Psoas muscle (tissue), 8 donors: ENCODE measurements around the gene MRPL3. TPM values are rescaled to one million over a fixed set of nuclear protein-coding genes. Genes with fewer than 3 reads are reported as not detected.

Experiments
- ATAC-seq, 4 donors: fragments of 200-7000 bp; cut with Tn5 transposase; one replicate each; pipeline ENCODE4 v1.9.1; 2020; ENCODE audit warnings: moderate library complexity in 3 of 4, mild to moderate bottlenecking in 2 of 4
- DNase-seq, 2 donors: peaks; one replicate each; pipeline ENCODE4 v3.0.0-alpha.2; 2020
- H3K27ac ChIP-seq: fragments of 200-600 bp; one replicate; pipeline ENCODE4 v1.8.0; 2022
- H3K27me3 ChIP-seq, 3 donors: fragments of 200-600 bp in 1 of 3; one replicate each; pipeline versions ENCODE4 v1.6.1 to v1.8.0; 2013 to 2022; ENCODE audit warnings: low read length in 2 of 3, mild to moderate bottlenecking in 2 of 3, moderate library complexity in 1 of 3; ENCODE audit not compliant: insufficient read depth in 3 of 3
- H3K36me3 ChIP-seq, 2 donors: fragments of 200-600 bp in 1 of 2; one replicate each; pipeline versions ENCODE4 v1.6.1 to v1.8.0; 2013 to 2022; ENCODE audit warnings: low read depth in 1 of 2, mild to moderate bottlenecking in 1 of 2, moderate library complexity in 1 of 2; ENCODE audit not compliant: insufficient read depth in 1 of 2
- H3K4me1 ChIP-seq: fragments of 200-600 bp; one replicate; pipeline ENCODE4 v1.8.0; 2022
- H3K4me3 ChIP-seq: fragments of 200-600 bp; one replicate; pipeline ENCODE4 v1.8.0; 2022; ENCODE audit warnings: mild to moderate bottlenecking
- H3K9me3 ChIP-seq: fragments of 200-600 bp; one replicate; pipeline ENCODE4 v1.8.0; 2022
- WGBS, 3 donors: extraction: QIAGEN DNeasy Blood & Tissue Kit; methylation state at CpG; one replicate each; pipeline versions ENCODE4 v1.1.6 to v1.1.7; 2013; 5-methylcytosine and 5-hydroxymethylcytosine counted together
- intact Hi-C, 2 donors: fragments of 100-400 bp; cut with DNase I; formaldehyde crosslinking; loops; one replicate each; pipeline versions ENCODE4 v1.11.0 to v1.14.2; 2022
- polyA plus RNA-seq, 3 donors: library from polyadenylated mRNA; stranded (reverse); fragments of 200-250 nt; gene quantifications; one replicate each; pipeline ENCODE4 v1.2.3, GENCODE V29; 2013
- total RNA-seq, 4 donors: library from RNA; stranded (reverse); fragmentation: NEBNext Ultra II Directional in 2 of 4; extraction: Animal tissue kit (Norgen Biotek cat#: 25700) in 2 of 4; gene quantifications; one replicate each; pipeline versions ENCODE4 v1.2.1 to v1.2.4, GENCODE V29; 2021 to 2023
- TF ChIP-seq, protein P1 (sequence below): fragments of 200-600 bp; IDR thresholded peaks from one replicate; pipeline ENCODE4 v1.8.0; 2022; ENCODE audit warnings: antibody characterized with exemption
- donor health status: healthy with polysubstance abuse.
- donor health status: DM: no; HTN: no; CAD: no; lungs with moderate emphysema.
- donor health status: Bipolar disorder and iron deficiency.
- donor health status: healthy.
- donor health status: DM: yes; HTN: yes; CAD: no.
- donor health status: DM: no; HTN: no; CAD: no.
- donor health status: DM: no; HTN: no; CAD: no.
- donor health status: DM: yes; HTN: yes; CAD: no.

Gene MRPL3
- total and polyA plus RNA-seq, 7 donors: 53.0 to 156 (median 85.5) TPM

DNA sequence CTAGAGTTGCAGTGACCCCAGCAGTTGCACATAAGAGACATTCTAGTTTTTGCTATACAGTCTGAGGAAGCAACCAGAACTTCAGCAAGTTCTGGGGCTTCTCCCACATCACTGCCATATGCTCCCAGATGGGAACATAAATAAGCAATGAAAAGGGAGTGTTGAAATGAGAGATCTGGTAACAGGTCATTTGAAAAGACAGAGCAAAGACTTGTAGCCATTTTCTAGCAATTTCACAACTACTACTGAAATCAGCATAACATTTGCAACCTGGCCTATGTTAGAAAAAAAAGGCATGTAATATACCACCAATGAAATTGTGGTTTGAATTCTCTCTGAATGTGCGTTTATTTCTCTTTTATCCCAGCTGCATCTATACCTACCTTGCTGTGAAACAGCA is 63.7 kb downstream of the MRPL3 start:
- DNase-seq: no peak
- no peak for ATAC-seq
- Histone ChIP-seq H3K9me3 (no peaks in the 10 kb centered on the region), H3K4me3 (no peak overlapping the region), H3K27me3 (no peaks in the 10 kb centered on the region), H3K27ac (no peak overlapping the region), H3K36me3 (no peaks in the 10 kb centered on the region), H3K4me1 (no peaks in the 10 kb centered on the region)
- TF ChIP-seq, protein P1, sequence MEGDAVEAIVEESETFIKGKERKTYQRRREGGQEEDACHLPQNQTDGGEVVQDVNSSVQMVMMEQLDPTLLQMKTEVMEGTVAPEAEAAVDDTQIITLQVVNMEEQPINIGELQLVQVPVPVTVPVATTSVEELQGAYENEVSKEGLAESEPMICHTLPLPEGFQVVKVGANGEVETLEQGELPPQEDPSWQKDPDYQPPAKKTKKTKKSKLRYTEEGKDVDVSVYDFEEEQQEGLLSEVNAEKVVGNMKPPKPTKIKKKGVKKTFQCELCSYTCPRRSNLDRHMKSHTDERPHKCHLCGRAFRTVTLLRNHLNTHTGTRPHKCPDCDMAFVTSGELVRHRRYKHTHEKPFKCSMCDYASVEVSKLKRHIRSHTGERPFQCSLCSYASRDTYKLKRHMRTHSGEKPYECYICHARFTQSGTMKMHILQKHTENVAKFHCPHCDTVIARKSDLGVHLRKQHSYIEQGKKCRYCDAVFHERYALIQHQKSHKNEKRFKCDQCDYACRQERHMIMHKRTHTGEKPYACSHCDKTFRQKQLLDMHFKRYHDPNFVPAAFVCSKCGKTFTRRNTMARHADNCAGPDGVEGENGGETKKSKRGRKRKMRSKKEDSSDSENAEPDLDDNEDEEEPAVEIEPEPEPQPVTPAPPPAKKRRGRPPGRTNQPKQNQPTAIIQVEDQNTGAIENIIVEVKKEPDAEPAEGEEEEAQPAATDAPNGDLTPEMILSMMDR: no peak
- 76 to 84% (median 82%) methylated on average over 1 of the region's 1 CpG for WGBS, 3 donors
- intact Hi-C loops: no loop called here

DNA sequence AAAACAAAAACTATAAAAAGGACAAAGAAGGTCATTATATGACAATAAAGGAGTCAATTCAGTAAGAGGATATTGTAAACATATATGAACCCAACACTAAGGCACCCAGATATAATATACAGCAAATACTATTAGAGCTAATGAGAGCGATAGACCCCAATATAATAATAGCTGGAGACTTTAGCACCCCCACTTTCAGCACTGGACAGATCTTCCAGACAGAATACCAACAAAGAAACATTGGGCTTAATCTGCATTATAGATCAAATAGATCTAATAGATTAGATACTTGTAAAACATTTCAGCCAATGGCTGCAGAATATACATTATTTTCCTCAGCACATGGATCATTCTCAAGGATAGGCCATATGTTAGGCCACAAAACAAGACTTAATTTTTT is 67.8 kb downstream of the MRPL3 start:
- no peak for ATAC-seq
- no peak overlapping the region for H3K4me3 ChIP-seq
- H3K27me3 ChIP-seq: no peaks in the 10 kb centered on the region
- H3K9me3 ChIP-seq: no peaks in the 10 kb centered on the region
- no peak for DNase-seq
- H3K36me3 ChIP-seq: no peaks in the 10 kb centered on the region
- intact Hi-C loops: loop anchor here in 1 of 2 donors (1.0 kb wide), 1 partner anchor 15 kb away; no protein-coding TSS in a partner anchor
- no peaks in the 10 kb centered on the region for H3K4me1 ChIP-seq
- TF ChIP-seq, protein P1: no peak
- no peak overlapping the region for H3K27ac ChIP-seq
- WGBS, 3 donors: 91 to 100% (median 97%) methylated on average over 1 of the region's 1 CpG

DNA sequence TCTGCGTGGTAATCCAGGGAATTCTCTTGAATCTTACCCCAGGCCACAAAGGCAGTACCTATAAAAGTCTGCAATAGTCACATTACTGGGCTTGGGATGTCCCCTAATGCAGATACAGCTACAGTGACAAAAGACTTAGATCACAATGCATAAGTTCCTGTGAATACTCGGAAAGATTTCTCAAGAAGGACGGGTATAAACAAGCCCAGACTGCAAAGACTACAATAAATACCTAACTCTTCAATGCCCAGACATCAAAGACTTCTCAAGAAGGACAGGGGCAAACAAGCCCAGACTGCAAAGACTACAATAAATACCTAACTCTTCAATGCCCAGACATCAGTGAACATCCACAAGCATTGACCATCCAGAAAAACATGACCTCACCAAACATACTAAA is 70.3 kb downstream of the MRPL3 start:
- WGBS, 3 donors: 66 to 74% (median 72%) methylated on average over 3 of the region's 3 CpGs
- Histone ChIP-seq H3K27ac (no peak overlapping the region), H3K4me1 (no peaks in the 10 kb centered on the region), H3K36me3 (no peaks in the 10 kb centered on the region), H3K4me3 (no peak overlapping the region), H3K27me3 (no peaks in the 10 kb centered on the region), H3K9me3 (no peaks in the 10 kb centered on the region)
- DNase-seq (no peak), ATAC-seq (no peak)
- TF ChIP-seq, protein P1: no peak
- intact Hi-C loops: no loop called here

DNA sequence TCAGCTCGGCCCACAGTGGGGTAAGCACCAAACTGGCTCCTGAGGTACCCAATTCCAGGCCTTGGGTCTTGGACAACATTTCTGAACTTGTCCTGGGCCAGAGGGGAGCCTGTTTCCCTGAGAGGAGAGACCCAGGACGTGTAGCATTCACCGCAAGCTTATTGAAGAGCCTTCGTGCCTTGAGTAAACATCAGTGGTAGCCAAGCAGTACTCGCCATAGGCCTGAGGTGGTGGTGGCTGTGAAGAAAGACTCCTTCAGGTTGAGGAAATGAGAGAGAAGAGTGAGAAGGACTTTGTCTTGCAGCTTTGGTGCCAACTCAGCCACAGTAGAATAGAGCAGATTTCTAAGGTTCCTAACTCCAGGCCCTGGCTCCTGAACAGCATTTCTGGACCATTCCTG is 71.0 kb downstream of the MRPL3 start:
- TF ChIP-seq, protein P1: no peak
- DNase-seq (no peak), ATAC-seq (no peak)
- Histone ChIP-seq H3K36me3 (no peaks in the 10 kb centered on the region), H3K27me3 (no peaks in the 10 kb centered on the region), H3K4me3 (no peak overlapping the region), H3K9me3 (no peaks in the 10 kb centered on the region), H3K4me1 (no peaks in the 10 kb centered on the region), H3K27ac (no peak overlapping the region)
- WGBS, 3 donors: 66 to 91% (median 78%) methylated on average over 5 of the region's 5 CpGs
- intact Hi-C loops: no loop called here

DNA sequence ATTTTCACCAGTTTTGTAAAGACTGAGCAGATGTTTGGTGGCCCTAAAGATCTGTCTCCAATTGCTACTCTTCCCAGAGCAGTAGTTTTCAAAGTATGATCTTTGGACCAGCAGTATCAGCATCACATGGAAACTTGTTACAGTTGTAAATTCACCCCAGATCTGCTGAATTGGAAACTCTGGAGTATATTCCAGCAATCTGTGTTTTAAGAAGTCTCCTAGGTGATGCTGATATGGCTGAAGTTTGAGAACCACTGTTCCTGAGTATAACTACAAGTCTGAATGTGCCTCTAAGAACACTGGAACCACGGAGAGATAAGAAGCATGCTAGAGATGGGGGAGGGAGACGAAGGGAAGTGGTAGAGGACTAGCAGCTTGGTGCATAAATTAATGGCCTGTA is 75.5 kb downstream of the MRPL3 start:
- no peaks in the 10 kb centered on the region for H3K27me3 ChIP-seq
- 63 to 76% (median 66%) methylated on average over 2 of the region's 2 CpGs for WGBS, 3 donors
- no peaks in the 10 kb centered on the region for H3K4me1 ChIP-seq
- ATAC-seq: no peak
- no peaks in the 10 kb centered on the region for H3K9me3 ChIP-seq
- H3K36me3 ChIP-seq: no peaks in the 10 kb centered on the region
- TF ChIP-seq, protein P1: no peak
- intact Hi-C loops: no loop called here
- no peak overlapping the region for H3K4me3 ChIP-seq
- DNase-seq: no peak
- H3K27ac ChIP-seq: no peak overlapping the region
